Gastroesophageal sphincter (tissue), 3 donors: ENCODE results near the gene MTA3.

Experiments
- POLR2A ChIP-seq, 2 donors: fragments of 450-650 bp; IDR thresholded peaks; one replicate each; pipeline ENCODE4 v1.6.1; 2017; ENCODE audit warnings: antibody characterized with exemption in 2 of 2, mild to moderate bottlenecking in 2 of 2, moderate library complexity in 1 of 2
- TF ChIP-seq, protein P1 (sequence below), 4 experiments: fragments of 200-600 bp in 2 of 4; fragments of 450-650 bp in 2 of 4; sonication (generic) in 1 of 4; IDR thresholded peaks; one replicate each; pipeline ENCODE4 v1.5.1; 2017 to 2019; ENCODE audit warnings: antibody characterized with exemption in 4 of 4, mild to moderate bottlenecking in 2 of 4, moderate library complexity in 2 of 4

DNA sequence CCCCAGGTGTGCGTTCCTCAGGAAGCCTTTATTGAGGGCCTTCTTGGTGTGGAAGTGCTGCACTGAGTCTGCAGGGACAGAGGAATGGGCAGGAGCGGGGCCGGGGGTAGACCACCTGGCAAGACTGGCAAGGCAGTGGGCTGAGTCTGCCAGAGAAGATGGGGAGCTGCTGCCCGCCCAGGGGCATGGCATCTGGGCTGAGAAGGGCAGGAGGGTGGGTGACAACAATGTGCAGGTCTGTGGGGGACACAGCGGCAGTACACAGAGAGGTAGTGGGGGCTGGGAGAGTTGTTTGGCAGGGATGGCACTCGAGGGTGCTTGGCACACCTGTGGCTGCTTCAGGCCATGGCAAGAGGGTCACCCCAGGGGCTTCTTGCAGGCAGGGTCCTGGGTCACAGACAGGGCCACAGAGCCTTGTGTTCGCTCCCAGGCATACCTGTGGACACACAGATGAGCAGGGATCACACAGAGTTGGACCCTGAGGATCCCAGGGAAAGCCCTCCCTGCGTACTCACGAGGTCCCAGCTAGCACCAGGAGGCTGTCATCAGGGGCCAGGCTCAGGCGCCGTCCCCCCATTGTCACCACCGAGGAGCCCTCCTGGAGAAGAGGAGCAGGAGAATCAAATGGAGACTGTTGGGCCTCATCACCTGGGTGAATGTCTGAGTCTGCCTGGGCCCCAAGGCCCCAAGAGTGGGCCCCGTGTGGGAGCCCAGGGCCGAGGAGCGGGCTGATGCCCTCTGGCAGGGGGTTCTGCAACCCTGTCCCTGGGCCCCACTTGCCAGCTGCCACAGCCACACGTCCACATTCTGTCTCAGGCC lies 198.9 kb downstream of the MTA3 start:
- no peak for TF ChIP-seq POLR2A (IDR thresholded peaks at IDR 0.05)
- TF ChIP-seq, protein P1, sequence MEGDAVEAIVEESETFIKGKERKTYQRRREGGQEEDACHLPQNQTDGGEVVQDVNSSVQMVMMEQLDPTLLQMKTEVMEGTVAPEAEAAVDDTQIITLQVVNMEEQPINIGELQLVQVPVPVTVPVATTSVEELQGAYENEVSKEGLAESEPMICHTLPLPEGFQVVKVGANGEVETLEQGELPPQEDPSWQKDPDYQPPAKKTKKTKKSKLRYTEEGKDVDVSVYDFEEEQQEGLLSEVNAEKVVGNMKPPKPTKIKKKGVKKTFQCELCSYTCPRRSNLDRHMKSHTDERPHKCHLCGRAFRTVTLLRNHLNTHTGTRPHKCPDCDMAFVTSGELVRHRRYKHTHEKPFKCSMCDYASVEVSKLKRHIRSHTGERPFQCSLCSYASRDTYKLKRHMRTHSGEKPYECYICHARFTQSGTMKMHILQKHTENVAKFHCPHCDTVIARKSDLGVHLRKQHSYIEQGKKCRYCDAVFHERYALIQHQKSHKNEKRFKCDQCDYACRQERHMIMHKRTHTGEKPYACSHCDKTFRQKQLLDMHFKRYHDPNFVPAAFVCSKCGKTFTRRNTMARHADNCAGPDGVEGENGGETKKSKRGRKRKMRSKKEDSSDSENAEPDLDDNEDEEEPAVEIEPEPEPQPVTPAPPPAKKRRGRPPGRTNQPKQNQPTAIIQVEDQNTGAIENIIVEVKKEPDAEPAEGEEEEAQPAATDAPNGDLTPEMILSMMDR (IDR thresholded peaks at IDR 0.05) = no peak
